ENCODE data around the gene MYO9A. TPM values are rescaled to one million over a fixed set of nuclear protein-coding genes. Genes with fewer than 3 reads are reported as not detected.
A peak's percentile ranks its signal among the peaks of the same experiment; 100 is the strongest.

MYO9A gene
- total RNA-seq, 1 donor from 2014 or later: 41.8 TPM

DNA sequence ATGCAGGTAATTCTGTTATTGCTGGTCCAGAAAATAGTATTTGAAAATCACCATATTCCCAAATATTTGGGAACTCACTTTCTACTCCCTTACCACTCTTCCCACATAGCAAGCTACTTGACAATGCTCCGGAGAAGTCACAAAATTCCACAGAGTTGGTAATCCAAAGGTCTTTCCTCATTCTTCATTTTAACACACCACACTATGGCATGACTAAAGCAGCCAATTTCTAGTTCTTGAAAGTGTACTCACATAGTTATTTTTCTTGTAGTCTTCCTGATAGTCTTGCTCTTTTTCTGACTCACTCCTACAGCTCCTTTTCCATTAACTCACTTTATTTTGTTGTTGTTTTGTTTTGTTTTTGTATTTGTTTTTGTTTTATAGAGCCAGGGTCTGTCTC lies 67.2 kb downstream of the MYO9A start:
- H3K4me1 Mint-ChIP-seq (ENCODE audit: low read depth): peaks cover 34% of the 10 kb centered on the region
- no peak for DNase-seq (ENCODE audit: low spot score)
- H3K27ac Mint-ChIP-seq (ENCODE audit: unreplicated experiment): peak overlapping the region; percentile 34
- H3K4me3 Mint-ChIP-seq (ENCODE audit: unreplicated experiment): no peak overlapping the region
- no peaks in the 10 kb centered on the region for H3K27me3 Mint-ChIP-seq (ENCODE audit: low read depth)
- no peaks in the 10 kb centered on the region for H3K9me3 Mint-ChIP-seq (ENCODE audit: low read depth)
- TF ChIP-seq CTCF (IDR thresholded peaks at IDR 0.05): no peak
- peaks cover 2% of the 10 kb centered on the region for H3K36me3 Mint-ChIP-seq (ENCODE audit: low read depth)

DNA sequence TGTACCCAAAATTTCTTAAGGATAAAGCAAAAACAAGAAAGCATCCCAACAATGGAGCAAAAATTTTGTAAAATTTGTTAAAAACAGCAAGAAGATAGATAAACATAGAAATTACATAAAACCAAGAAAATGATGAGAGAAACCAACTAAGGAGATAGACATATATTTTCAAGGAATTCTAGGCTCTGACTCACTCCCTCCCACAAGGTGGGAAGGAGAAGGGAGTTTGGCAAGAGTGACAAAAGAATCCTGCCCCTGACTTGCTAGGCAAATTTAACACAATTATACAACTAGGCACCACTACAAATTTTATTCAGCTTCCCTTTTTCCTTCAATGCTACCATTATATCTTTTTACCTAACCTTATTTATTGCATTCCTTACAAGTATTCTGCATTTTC lies 70.9 kb downstream of the MYO9A start:
- DNase-seq (ENCODE audit: low spot score): no peak
- no peak overlapping the region for H3K4me3 Mint-ChIP-seq (ENCODE audit: unreplicated experiment)
- TF ChIP-seq CTCF (IDR thresholded peaks at IDR 0.05): no peak
- no peaks in the 10 kb centered on the region for H3K27me3 Mint-ChIP-seq (ENCODE audit: low read depth)
- peak overlapping the region; percentile 19 for H3K27ac Mint-ChIP-seq (ENCODE audit: unreplicated experiment)
- peaks cover 57% of the 10 kb centered on the region for H3K4me1 Mint-ChIP-seq (ENCODE audit: low read depth)
- no peaks in the 10 kb centered on the region for H3K9me3 Mint-ChIP-seq (ENCODE audit: low read depth)
- H3K36me3 Mint-ChIP-seq (ENCODE audit: low read depth): peaks cover 2% of the 10 kb centered on the region

- no peaks in the 10 kb centered on the region for H3K9me3 Mint-ChIP-seq (ENCODE audit: low read depth)
- peak overlapping the region; percentile 33 for H3K27ac Mint-ChIP-seq (ENCODE audit: unreplicated experiment)
- H3K36me3 Mint-ChIP-seq (ENCODE audit: low read depth): peaks cover 3% of the 10 kb centered on the region
Measured at GRCh38 chr15:72044956-72045355, 73.0 kb downstream of the MYO9A start.

GRCh38 chr15:72042865-72043264 lies 75.1 kb downstream of the MYO9A start:
- Mint-ChIP-seq H3K4me3 (ENCODE audit: unreplicated experiment) (no peak overlapping the region), H3K4me1 (ENCODE audit: low read depth) (peaks cover 46% of the 10 kb centered on the region), H3K27me3 (ENCODE audit: low read depth) (no peaks in the 10 kb centered on the region), H3K36me3 (ENCODE audit: low read depth) (peaks cover 3% of the 10 kb centered on the region), H3K27ac (ENCODE audit: unreplicated experiment) (no peak overlapping the region), H3K9me3 (ENCODE audit: low read depth) (no peaks in the 10 kb centered on the region)
- DNase-seq (ENCODE audit: low spot score): no peak
- TF ChIP-seq CTCF (IDR thresholded peaks at IDR 0.05): no peak

More at GRCh38 chr15:72044956-72045355, 73.0 kb downstream of the MYO9A start:
- H3K27me3 Mint-ChIP-seq (ENCODE audit: low read depth): no peaks in the 10 kb centered on the region
- H3K4me1 Mint-ChIP-seq (ENCODE audit: low read depth): peaks cover 53% of the 10 kb centered on the region
- peak overlapping the region; percentile 17 for H3K4me3 Mint-ChIP-seq (ENCODE audit: unreplicated experiment)
- TF ChIP-seq CTCF (IDR thresholded peaks at IDR 0.05): no peak
- no peak for DNase-seq (ENCODE audit: low spot score)

- Mint-ChIP-seq H3K27ac (ENCODE audit: unreplicated experiment) (no peak overlapping the region), H3K36me3 (ENCODE audit: low read depth) (peaks cover 3% of the 10 kb centered on the region), H3K4me1 (ENCODE audit: low read depth) (peaks cover 40% of the 10 kb centered on the region), H3K9me3 (ENCODE audit: low read depth) (peaks cover 6% of the 10 kb centered on the region), H3K27me3 (ENCODE audit: low read depth) (no peaks in the 10 kb centered on the region), H3K4me3 (ENCODE audit: unreplicated experiment) (no peak overlapping the region)
- TF ChIP-seq CTCF (IDR thresholded peaks at IDR 0.05): no peak
- no peak for DNase-seq (ENCODE audit: low spot score)
Measured at GRCh38 chr15:72042054-72042453, 75.9 kb downstream of the MYO9A start.

Data from chondrocyte (in vitro differentiated cells).